GM10248 (cell line): Measurements from ENCODE around the gene GIPC3.

ENCODE experiments used
- CTCF ChIA-PET: fragments of 300-600 bp; sonication (Branson Sonifier 250); formaldehyde crosslinking; extraction: SDS; loops from one replicate; lab custom pipeline; 2021; ENCODE audit warnings: antibody characterized with exemption; lab: Yijun Ruan, JAX
- POLR2A ChIA-PET: fragments of 350-650 bp; sonication (Branson Sonifier 250); formaldehyde crosslinking; extraction: SDS; loops from one replicate; lab custom pipeline; 2020; ENCODE audit warnings: antibody characterized with exemption; lab: Yijun Ruan, JAX
- DNase-seq: peaks from one replicate; pipeline ENCODE4 v3.0.0; 2012; ENCODE audit errors: extremely low spot score
- TF ChIP-seq, protein P1 (sequence below): IDR thresholded peaks from 2 replicates; pipeline ENCODE4 v1.5.1; 2012; ENCODE audit warnings: mild to moderate bottlenecking, low read depth; ENCODE audit errors: extremely low read depth, missing control alignments, control extremely low read depth

The GIPC3 gene

DNA sequence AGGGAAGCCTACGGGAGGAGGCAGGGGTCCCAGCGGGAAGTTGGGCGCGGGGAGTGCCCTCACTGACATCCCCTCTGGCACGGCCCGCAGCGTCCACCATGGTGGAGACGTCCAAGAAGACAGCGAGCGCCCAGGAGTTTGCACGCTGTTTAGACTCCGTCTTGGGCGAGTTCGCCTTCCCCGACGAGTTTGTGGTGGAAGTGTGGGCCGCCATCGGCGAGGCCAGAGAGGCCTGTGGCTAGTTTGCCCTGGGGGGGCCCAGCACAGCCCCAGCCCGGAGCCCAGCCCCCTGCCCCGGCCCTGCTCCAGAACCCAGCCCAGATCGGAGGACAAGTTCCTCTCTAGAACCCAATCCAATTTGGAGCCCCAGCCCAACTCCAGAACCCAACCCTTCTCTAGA, 4.7 kb downstream of the GIPC3 start:
- ChIA-PET POLR2A (interaction anchor here (0.6 kb wide), 1 partner anchor 151 kb away, joined by 3 read pairs; no protein-coding TSS in a partner anchor), CTCF (interaction anchor here (0.8 to 3.1 kb wide), 2 partner anchors 45 to 120 kb away, joined by 3 to 17 read pairs; no protein-coding TSS in a partner anchor)
- TF ChIP-seq, protein P1, sequence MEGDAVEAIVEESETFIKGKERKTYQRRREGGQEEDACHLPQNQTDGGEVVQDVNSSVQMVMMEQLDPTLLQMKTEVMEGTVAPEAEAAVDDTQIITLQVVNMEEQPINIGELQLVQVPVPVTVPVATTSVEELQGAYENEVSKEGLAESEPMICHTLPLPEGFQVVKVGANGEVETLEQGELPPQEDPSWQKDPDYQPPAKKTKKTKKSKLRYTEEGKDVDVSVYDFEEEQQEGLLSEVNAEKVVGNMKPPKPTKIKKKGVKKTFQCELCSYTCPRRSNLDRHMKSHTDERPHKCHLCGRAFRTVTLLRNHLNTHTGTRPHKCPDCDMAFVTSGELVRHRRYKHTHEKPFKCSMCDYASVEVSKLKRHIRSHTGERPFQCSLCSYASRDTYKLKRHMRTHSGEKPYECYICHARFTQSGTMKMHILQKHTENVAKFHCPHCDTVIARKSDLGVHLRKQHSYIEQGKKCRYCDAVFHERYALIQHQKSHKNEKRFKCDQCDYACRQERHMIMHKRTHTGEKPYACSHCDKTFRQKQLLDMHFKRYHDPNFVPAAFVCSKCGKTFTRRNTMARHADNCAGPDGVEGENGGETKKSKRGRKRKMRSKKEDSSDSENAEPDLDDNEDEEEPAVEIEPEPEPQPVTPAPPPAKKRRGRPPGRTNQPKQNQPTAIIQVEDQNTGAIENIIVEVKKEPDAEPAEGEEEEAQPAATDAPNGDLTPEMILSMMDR: no peak
- DNase-seq: no peak

DNA sequence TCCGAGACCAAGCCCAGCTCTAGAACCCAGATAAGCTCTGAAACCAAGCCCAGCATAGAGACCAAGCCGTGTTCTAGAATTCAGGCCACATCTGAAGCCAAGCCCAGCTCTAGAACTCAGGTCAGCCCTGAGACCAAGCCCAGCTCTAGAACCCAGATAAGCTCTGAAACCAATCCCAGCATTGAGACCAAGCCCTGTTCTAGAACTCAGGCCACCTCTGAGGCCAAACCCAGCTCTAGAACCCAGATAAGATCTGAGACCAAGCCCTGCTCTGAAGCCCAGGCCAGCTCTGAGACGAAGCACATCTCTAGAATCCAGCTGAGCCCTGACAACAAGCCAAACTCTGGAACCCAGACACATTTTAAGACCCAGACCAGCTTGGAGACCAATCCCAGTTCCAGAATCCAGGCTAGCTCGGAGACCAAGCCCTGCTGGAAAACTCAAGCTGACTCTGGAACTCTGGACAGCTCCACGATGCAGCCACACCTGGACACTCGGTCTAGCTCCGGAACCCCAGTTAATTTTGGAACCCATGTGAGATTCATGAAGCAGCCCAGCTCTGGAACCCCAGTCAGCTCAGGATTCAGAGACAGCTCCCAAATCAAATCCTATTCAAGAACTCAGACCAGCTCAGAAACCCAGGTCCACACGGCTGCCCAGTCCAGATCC, 5.8 kb downstream of the GIPC3 start:
- TF ChIP-seq, protein P1: no peak
- ChIA-PET POLR2A (interaction anchor here (1.2 kb wide), 1 partner anchor 9 kb away, joined by 3 read pairs; no protein-coding TSS in a partner anchor), CTCF (interaction anchor here (0.7 to 3.1 kb wide), 7 partner anchors 8 to 46 kb away, joined by 3 to 17 read pairs (median 4); no protein-coding TSS in a partner anchor)
- no peak for DNase-seq

DNA sequence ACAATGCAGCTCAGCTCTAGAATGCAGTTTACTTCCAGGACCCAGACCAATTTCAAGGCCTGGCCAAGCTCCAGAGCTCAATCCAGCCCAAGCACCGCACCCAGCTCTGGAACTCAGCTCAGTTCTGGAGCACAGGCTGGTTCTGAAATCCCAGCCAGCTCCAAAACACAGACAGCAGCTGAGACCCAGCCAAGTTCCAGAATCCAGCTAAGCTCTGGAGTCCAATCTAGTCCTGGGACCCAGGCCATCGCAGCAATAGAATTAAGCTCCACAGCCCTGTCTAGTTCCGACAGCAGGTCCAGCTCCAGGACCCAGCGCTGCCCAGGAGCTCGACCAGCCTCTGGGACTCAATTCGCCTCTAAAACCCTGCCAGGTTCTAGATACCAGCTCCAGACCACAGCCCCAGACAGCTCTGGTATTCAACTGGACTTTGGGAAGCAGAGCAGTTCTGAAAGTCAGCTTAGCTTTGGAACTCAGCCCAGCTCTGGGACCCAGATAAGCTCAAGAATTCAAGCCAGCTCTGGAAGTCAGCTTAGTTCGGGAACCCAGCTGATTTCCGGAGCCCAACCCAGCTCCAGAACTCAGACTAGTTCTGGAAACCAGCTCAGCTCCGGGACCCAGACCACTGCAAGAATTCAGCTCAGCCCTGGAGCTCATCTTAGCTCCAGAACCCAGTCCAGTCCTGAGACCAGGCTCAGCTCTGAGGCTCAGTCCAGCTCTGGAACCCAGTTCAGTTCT, 6.8 kb downstream of the GIPC3 start:
- ChIA-PET POLR2A (interaction anchor here (1.2 kb wide), 1 partner anchor 10 kb away, joined by 3 read pairs; no protein-coding TSS in a partner anchor), CTCF (interaction anchor here (1.2 to 3.1 kb wide), 7 partner anchors 9 to 47 kb away, joined by 3 to 17 read pairs (median 4); no protein-coding TSS in a partner anchor)
- no peak for DNase-seq
- TF ChIP-seq, protein P1: no peak

DNA sequence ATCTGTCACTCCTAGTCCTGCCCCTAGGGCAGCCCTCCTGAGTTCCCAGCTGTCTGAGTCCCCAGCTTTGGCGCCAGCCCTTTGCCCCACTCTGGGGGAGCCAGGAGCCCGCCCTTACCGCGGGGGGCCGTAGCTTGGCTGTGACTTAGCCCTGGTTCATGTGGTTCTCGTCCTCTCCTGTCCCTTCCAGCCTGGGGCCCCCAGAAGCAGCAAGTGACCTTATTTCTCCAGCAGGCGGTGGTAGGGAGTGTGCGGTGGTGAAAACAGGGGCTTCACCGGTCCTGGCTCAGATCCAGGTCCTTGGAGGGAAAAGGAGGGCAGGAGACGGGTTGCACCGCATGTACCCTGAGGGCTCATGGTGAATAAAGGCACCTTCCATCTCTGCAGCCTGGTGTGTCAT, 7.9 kb downstream of the GIPC3 start:
- TF ChIP-seq, protein P1: no peak
- POLR2A ChIA-PET: no interaction called here
- DNase-seq: no peak
- CTCF ChIA-PET: interaction anchor here (1.1 to 1.8 kb wide), 2 partner anchors 11 to 14 kb away, joined by 3 to 5 read pairs; no protein-coding TSS in a partner anchor

DNA sequence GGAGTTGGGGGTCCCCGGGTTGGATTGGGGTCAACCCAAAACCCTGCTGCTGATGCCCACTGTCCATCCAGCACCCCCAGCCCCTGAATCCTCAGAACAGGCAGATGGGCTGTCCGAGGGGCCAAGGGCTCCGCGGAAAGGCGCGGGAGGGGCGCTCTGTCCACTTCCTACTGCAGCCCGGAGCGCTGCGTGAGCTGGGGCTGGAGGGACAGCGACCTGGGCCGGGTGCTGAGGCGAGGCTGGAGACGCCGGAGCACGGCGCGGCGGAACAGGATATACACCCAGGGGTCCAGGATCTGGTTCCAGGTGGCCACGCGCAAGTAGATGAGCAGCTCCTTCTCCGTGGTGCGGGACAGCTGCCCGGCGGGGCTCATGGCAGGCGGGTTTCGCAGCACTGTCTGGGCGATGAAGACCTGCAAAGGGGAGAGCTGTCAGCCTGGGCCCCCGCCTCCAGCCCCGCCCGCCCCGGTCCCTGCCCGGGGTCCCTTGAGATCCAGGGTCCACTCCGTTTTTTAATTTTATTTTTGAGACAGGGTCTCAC, 10.3 kb downstream of the GIPC3 start:
- DNase-seq: no peak
- ChIA-PET POLR2A (no interaction called here), CTCF (interaction anchor here (1.5 kb wide), 1 partner anchor 13 kb away, joined by 3 read pairs; no protein-coding TSS in a partner anchor)
- TF ChIP-seq, protein P1: no peak

DNA sequence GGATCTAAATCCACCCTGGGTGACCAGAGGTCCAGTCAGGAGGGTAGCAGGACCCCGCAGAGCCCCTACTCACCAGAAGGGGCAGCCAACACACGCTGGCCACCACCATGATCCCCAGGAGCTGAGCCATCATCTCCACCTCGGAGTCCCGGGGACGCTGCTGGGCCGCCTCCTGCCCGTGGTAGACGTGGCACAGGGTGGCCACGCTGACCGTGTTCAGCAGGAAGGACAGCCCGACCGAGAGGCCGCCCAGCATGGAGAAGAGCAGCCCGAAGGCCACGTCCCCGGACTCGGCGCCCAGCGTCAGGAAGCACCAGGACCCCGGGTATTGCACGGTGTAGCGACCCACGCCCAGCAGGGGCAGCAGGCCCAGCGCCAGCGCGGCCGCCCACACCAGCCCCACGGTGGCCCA, 14.5 kb downstream of the GIPC3 start:
- POLR2A ChIA-PET: no interaction called here
- CTCF ChIA-PET: no interaction called here
- no peak for DNase-seq
- TF ChIP-seq, protein P1: no peak
